VCaP (cell line): ENCODE measurements around the gene RCOR3.
"Not testable (repeated sequence)": the region's sequence is repeated elsewhere in the genome, so short reads cannot be mapped to it uniquely, and the experiment has no call there.

ENCODE experiments used
- H3K27ac ChIP-seq: fragments of 450-650 bp; 2 replicates; pipeline ENCODE4 v1.5.1; 2017
- CTCF ChIP-seq: fragments of 450-650 bp; conservative IDR thresholded peaks from 2 replicates; pipeline ENCODE4 v1.5.1; 2017; ENCODE audit warnings: mild to moderate bottlenecking, moderate library complexity

RCOR3 gene

DNA sequence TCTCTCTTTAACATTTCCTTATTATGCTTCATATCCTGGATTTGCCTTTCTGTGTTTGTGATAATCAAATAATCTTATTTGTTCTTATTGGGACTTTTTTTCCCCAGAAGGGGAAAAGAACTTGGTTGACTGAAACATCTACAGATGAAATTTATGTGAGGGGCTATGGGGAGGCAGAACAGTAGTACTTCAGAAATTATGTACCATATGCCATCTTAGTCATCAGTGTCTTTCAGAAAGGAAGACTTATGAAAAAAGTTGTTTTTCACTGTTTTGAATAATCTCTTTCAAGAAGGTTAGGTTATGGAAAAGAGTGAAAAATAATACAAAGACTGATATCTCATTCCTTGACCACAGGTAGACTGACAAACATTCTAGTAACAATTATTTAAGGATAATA lies 37.2 kb downstream of the RCOR3 start:
- no peak overlapping the region for H3K27ac ChIP-seq
- TF ChIP-seq CTCF = no peak

DNA sequence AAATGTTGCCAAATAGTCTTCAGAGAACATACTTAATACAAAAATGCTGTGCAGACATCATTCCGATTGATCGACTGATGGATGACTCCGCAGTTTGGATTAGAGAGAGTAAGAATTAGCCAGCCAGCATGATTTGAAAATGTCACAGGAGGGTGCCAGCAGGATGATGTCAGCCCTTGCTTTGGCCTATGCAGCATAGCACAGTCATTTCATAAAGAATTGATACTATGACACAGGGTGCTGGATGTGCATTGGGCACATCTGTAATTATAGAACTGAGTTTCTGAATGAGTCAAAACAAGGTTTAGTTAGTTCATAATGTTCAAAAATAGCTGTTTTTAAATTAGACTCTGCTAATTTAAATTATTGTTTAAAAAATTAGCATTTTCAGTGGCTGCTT lies 45.9 kb downstream of the RCOR3 start:
- TF ChIP-seq CTCF = no peak
- no peak overlapping the region for H3K27ac ChIP-seq

DNA sequence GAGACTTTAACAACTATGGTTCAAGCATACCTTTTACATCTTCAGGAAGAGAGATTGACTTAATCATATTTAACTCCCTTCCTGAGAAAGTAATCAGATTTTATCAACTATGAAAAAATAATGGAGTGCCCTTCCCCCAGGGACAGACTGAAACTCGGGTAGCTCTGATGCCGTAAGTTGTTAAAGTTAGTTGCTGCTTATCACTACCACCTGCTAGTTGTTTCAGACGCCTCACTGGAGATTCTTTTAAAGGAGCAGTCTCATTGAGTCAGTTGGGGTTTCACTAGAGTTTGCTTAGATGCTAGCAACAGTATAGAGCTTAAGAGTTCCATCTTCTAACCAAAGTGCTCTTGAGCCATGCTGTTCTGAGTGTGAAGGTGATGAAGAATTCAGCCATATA lies 50.5 kb downstream of the RCOR3 start:
- no peak overlapping the region for H3K27ac ChIP-seq
- TF ChIP-seq CTCF = no peak

DNA sequence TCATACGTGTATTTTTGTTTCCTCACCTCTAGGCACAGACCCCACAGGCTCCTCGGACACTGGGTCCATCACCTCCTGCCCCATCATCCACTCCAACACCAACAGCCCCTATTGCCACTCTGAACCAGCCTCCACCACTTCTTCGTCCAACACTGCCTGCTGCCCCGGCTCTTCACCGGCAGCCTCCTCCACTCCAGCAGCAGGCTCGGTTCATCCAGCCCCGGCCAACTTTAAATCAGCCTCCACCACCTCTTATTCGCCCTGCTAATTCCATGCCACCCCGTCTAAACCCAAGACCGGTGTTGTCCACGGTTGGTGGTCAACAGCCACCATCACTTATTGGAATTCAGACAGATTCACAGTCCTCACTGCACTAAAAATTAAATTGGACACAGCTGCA lies 54.2 kb downstream of the RCOR3 start:
- no peak for TF ChIP-seq CTCF
- no peak overlapping the region for H3K27ac ChIP-seq

GRCh38 chr1:211318576-211319280 lies 59.6 kb downstream of the RCOR3 start:
- no peak for TF ChIP-seq CTCF
- no peak overlapping the region for H3K27ac ChIP-seq

GRCh38 chr1:211319892-211320291 lies 60.7 kb downstream of the RCOR3 start:
- H3K27ac ChIP-seq = no peak overlapping the region
- TF ChIP-seq CTCF = no peak

DNA sequence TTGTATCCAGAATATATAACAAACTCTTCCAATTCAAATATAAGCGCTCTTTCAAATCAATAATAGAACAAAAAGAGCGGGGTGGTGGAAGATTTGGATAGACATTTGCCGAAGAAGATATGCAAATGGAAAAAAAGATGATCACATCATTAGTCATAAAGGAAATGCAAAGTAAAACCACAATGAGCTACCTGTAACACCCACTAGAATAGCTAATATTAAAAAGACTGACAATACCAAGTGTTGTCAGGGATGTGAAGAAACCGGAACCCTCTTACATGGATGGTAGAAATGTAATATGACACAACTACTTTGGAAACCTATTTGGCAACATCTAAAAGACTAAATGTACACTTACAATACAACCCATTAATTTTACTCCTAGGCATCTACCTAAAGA lies 61.8 kb downstream of the RCOR3 start:
- no peak for TF ChIP-seq CTCF
- no peak overlapping the region for H3K27ac ChIP-seq

DNA sequence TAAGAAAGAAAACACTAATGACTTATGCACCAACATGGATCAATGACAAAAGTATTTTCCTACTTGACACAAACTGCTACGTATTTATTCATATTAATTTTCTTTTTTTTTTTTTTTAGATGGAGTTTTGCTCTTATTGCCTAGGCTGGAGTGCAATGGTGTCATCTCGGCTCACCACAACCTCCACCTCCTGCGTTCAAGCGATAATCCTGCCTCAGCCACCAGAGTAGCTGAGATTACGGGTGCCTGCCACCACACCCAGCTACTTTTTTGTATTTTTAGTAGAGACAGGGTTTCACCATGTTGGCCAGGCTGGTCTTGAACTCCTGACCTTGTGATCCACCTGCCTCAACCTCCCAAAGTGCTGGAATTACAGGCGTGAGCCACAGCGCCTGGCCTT lies 62.5 kb downstream of the RCOR3 start:
- not testable (repeated sequence) for H3K27ac ChIP-seq
